Ishikawa (cell line): ENCODE data around the gene NMUR1.

ENCODE experiments used
- CEBPB ChIP-seq: IDR thresholded peaks from 2 replicates; pipeline ENCODE4 v1.6.1; 2012
- CREB1 ChIP-seq: IDR thresholded peaks from 2 replicates; pipeline ENCODE4 v1.6.1; 2012; ENCODE audit warnings: low read depth
- EGR1 ChIP-seq: IDR thresholded peaks from 2 replicates; pipeline ENCODE4 v1.6.1; 2012
- EP300 ChIP-seq: IDR thresholded peaks from 2 replicates; pipeline ENCODE4 v1.6.1; 2012; ENCODE audit warnings: borderline replicate concordance
- FOXM1 ChIP-seq: IDR thresholded peaks from 2 replicates; pipeline ENCODE4 v1.6.1; 2012; ENCODE audit warnings: low read depth, borderline replicate concordance
- NFIC ChIP-seq: IDR thresholded peaks from 2 replicates; pipeline ENCODE4 v1.6.1; 2012
- RAD21 ChIP-seq: IDR thresholded peaks from 2 replicates; pipeline ENCODE4 v1.6.1; 2012; ENCODE audit warnings: low read depth
- TAF1 ChIP-seq: IDR thresholded peaks from 2 replicates; pipeline ENCODE4 v1.6.1; 2012; ENCODE audit warnings: low read depth, mild to moderate bottlenecking
- TCF12 ChIP-seq: IDR thresholded peaks from 2 replicates; pipeline ENCODE4 v1.6.1; 2012; ENCODE audit warnings: low read depth
- TEAD4 ChIP-seq: IDR thresholded peaks from 2 replicates; pipeline ENCODE4 v1.6.1; 2012
- YY1 ChIP-seq: IDR thresholded peaks from 2 replicates; pipeline ENCODE4 v1.6.1; 2012; ENCODE audit warnings: low read depth
- ZBTB7A ChIP-seq: IDR thresholded peaks from 2 replicates; pipeline ENCODE4 v1.6.1; 2012; ENCODE audit warnings: low read depth
- TF ChIP-seq, protein P1 (sequence below): IDR thresholded peaks from 2 replicates; pipeline ENCODE4 v1.6.1; 2012; ENCODE audit warnings: low read depth, mild to moderate bottlenecking
- TF ChIP-seq, protein P2 (sequence below): IDR thresholded peaks from 2 replicates; pipeline ENCODE4 v1.6.1; 2012
- TF ChIP-seq, protein P3 (sequence below): IDR thresholded peaks from 2 replicates; pipeline ENCODE4 v1.6.1; 2012

NMUR1 gene

DNA sequence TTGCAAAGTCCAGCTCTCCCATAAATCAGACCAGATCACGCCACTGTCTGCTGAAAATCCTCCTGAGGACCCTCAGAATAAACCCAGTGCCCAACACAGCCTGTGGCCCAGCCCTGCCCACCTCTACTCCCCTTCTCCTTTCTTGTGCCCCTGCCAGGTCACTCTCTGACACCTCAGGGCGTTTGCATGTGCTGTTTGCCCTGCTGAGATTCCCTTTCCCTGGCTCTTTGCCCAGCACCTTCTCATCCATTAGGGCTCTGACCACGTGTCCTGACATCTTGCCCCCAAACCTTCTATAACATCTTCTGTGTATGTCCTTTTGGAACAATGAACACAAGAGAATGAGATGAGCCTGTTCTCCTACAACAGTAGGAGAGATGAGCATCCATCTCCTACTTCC is 18.5 kb upstream of the NMUR1 start:
- TF ChIP-seq, protein P1, sequence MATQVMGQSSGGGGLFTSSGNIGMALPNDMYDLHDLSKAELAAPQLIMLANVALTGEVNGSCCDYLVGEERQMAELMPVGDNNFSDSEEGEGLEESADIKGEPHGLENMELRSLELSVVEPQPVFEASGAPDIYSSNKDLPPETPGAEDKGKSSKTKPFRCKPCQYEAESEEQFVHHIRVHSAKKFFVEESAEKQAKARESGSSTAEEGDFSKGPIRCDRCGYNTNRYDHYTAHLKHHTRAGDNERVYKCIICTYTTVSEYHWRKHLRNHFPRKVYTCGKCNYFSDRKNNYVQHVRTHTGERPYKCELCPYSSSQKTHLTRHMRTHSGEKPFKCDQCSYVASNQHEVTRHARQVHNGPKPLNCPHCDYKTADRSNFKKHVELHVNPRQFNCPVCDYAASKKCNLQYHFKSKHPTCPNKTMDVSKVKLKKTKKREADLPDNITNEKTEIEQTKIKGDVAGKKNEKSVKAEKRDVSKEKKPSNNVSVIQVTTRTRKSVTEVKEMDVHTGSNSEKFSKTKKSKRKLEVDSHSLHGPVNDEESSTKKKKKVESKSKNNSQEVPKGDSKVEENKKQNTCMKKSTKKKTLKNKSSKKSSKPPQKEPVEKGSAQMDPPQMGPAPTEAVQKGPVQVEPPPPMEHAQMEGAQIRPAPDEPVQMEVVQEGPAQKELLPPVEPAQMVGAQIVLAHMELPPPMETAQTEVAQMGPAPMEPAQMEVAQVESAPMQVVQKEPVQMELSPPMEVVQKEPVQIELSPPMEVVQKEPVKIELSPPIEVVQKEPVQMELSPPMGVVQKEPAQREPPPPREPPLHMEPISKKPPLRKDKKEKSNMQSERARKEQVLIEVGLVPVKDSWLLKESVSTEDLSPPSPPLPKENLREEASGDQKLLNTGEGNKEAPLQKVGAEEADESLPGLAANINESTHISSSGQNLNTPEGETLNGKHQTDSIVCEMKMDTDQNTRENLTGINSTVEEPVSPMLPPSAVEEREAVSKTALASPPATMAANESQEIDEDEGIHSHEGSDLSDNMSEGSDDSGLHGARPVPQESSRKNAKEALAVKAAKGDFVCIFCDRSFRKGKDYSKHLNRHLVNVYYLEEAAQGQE: no peak
- no peak for TF ChIP-seq CEBPB
- TF ChIP-seq TAF1: no peak
- TF ChIP-seq, protein P2, sequence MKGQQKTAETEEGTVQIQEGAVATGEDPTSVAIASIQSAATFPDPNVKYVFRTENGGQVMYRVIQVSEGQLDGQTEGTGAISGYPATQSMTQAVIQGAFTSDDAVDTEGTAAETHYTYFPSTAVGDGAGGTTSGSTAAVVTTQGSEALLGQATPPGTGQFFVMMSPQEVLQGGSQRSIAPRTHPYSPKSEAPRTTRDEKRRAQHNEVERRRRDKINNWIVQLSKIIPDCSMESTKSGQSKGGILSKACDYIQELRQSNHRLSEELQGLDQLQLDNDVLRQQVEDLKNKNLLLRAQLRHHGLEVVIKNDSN: no peak
- TF ChIP-seq TCF12: no peak
- TF ChIP-seq, protein P3, sequence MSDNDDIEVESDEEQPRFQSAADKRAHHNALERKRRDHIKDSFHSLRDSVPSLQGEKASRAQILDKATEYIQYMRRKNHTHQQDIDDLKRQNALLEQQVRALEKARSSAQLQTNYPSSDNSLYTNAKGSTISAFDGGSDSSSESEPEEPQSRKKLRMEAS: no peak
- no peak for TF ChIP-seq RAD21
- TF ChIP-seq EGR1: no peak
- TF ChIP-seq NFIC: no peak
- TF ChIP-seq TEAD4: no peak
- TF ChIP-seq CREB1: no peak
- TF ChIP-seq FOXM1: no peak

DNA sequence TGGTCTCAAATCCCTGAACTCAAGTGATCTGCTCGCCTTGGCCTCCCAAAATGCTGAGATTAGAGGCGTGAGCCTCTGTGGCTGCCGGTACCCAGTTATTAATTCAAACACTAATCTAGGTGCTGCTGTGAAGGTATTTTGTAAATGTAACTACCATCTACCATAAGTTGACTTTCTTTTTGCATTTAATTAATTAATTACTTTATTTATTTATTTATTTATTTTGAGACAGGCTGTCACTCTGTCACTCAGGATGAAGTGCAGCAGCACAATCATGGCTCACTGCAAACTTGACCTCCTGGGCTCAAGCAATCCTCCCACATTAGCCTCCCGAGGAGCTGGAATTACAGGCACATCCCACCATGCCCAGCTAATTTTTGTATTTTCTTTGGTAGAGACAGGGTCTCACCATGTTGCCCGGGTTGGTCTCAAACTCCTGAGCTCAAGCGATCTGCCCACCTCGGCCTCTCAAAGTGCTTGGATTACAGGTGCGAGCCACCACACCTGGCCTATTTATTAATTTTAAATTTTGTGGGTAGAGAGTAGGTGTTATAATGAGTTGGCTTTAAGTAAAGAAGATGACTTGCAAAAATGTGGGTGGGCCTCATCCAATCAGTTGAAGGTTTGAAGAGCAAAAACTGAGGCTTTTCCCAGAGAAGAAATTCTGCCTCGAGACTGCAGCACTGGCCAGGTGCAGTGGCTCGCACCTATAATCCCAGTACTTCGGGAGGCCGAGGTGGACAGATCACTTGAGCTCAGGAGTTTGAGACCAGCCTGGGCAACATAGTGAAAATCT is 17.3 kb upstream of the NMUR1 start:
- TF ChIP-seq TCF12: no peak
- TF ChIP-seq EGR1: no peak
- no peak for TF ChIP-seq FOXM1
- TF ChIP-seq, protein P2: no peak
- TF ChIP-seq, protein P3: no peak
- no peak for TF ChIP-seq CEBPB
- TF ChIP-seq TAF1: no peak
- no peak for TF ChIP-seq EP300
- no peak for TF ChIP-seq RAD21
- TF ChIP-seq, protein P1: no peak
- TF ChIP-seq ZBTB7A: no peak
- no peak for TF ChIP-seq YY1
- TF ChIP-seq NFIC: no peak
- TF ChIP-seq TEAD4: no peak
- no peak for TF ChIP-seq CREB1

DNA sequence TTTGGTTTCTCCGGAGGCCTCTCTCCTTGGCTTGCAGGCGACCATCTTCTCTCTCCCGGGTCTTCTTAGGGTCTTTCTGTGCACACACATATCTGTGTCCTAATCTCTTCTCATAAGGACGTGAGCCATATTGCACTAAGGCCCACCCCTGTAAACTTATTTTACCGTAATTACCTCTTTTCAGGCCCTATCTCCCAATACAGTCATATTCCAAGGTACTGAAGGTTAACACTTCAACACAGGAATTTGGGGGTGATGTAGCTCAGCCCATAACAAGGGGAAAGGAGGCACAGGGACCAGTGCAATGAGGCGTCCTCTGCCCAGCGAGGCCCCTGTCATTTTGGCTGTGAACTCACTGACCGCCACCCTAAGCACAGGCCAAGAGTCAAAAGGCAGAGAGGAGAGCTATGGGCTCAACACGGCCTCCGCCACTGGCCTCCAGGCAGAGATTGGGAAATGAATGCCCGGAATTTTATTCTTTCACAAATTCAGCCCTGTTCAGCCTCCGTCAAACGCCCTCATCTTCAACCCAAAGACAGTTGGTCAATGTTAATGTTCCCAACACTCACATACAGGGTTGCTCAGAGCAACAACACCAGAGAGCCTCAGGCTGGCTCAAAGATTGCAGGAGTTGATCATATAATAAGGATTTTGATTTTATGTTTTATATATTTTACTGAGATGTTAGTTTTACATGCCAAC is 15.9 kb upstream of the NMUR1 start:
- TF ChIP-seq TAF1 (no peak), FOXM1 (no peak), YY1 (no peak), TCF12 (no peak), RAD21 (no peak), EGR1 (no peak)
- TF ChIP-seq, protein P1: no peak
- TF ChIP-seq, protein P3: no peak
- TF ChIP-seq, protein P2: no peak
